Erythroblast (primary cell): Measurements from ENCODE around the gene SRGAP2C.
"Not testable (repeated sequence)": the region's sequence is repeated elsewhere in the genome, so short reads cannot be mapped to it uniquely, and the experiment has no call there.

Source experiments
- GATA1 ChIP-seq: IDR thresholded peaks from 2 replicates; pipeline ENCODE4 v1.6.1; 2011; ENCODE audit warnings: low read depth, mild to moderate bottlenecking, control low read depth, low read length, moderate library complexity
- POLR2A ChIP-seq: IDR thresholded peaks from 2 replicates; pipeline ENCODE4 v1.6.1; 2011; ENCODE audit warnings: mild to moderate bottlenecking, low read length

GRCh38 chr1:121257632-121258031 lies 72.9 kb downstream of the SRGAP2C start:
- not testable (repeated sequence) for TF ChIP-seq POLR2A, GATA1
